ENCODE data around the gene VAMP5.
A peak's percentile ranks its signal among the peaks of the same experiment; 100 is the strongest.
"Not testable (repeated sequence)": the region's sequence is repeated elsewhere in the genome, so short reads cannot be mapped to it uniquely, and the experiment has no call there.

VAMP5 gene

GRCh38 chr2:85551698-85552678 is 32.2 kb upstream of the VAMP5 start:
- DNase-seq: peak; percentile 80

- no peak for DNase-seq
Observed at GRCh38 chr2:85553184-85553583, 31.0 kb upstream of the VAMP5 start.

- DNase-seq: no peak
Observed at GRCh38 chr2:85554980-85555612, 29.1 kb upstream of the VAMP5 start.

GRCh38 chr2:85557130-85557529 is 27.1 kb upstream of the VAMP5 start:
- no peak for DNase-seq

DNA sequence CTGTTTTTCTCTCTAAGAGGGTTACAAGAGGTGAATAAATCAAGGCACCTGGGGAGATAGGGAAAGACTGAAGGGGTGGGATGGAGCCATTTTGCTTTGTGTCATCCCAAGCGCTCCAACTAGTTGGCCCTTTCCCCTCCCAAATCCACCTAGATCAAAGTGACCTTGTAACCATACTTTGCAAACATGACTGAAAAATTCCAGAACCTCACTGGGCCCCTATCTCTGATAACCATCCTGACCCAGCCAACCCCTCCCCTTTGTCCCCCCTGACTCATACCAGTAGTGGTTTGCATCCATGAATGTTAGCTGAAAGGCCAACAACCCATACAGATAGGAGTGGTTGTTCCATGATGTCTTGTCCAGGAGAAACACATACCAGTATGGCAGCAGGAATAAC is 26.1 kb upstream of the VAMP5 start:
- DNase-seq: no peak

- DNase-seq: not testable (repeated sequence)
Observed at GRCh38 chr2:85560403-85560726, 23.9 kb upstream of the VAMP5 start.

- no peak for DNase-seq
Observed at GRCh38 chr2:85560812-85561279, 23.4 kb upstream of the VAMP5 start.

GRCh38 chr2:85561280-85562212 is 22.7 kb upstream of the VAMP5 start, which contains the start of gene GGCX:
TSS of gene GGCX (minus strand) at chr2:85561493. CDS start at chr2:85561428, 65 bp downstream.
- DNase-seq: peak; percentile 96

GRCh38 chr2:85564144-85564563 is 20.1 kb upstream of the VAMP5 start:
- no peak for DNase-seq

- DNase-seq: no peak
Observed at GRCh38 chr2:85566265-85566664, 18.0 kb upstream of the VAMP5 start.

GRCh38 chr2:85575739-85576138 is 8.5 kb upstream of the VAMP5 start:
- no peak for DNase-seq

DNA sequence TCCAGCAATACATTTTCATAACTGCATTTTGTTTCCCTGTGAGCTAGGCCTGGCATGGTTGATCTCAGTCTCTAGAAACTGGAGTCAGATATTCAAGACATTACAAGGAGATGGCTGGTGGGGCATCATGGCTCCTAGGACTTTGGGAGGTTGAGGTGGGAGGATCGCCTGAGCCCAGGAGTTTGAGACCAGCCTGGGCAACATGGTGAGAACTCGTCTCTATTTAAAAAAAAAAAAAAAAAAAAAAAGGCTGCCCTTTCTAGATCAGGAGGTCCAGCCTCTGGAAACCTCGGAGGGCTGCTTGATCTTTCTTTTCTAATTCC is 7.2 kb upstream of the VAMP5 start:
- DNase-seq: no peak

- DNase-seq: no peak
Observed at GRCh38 chr2:85577386-85578242, 6.6 kb upstream of the VAMP5 start, which contains the start of gene VAMP8. TSS of gene VAMP8 (plus strand) at chr2:85577586. CDS start at chr2:85577647, 61 bp downstream.

DNA sequence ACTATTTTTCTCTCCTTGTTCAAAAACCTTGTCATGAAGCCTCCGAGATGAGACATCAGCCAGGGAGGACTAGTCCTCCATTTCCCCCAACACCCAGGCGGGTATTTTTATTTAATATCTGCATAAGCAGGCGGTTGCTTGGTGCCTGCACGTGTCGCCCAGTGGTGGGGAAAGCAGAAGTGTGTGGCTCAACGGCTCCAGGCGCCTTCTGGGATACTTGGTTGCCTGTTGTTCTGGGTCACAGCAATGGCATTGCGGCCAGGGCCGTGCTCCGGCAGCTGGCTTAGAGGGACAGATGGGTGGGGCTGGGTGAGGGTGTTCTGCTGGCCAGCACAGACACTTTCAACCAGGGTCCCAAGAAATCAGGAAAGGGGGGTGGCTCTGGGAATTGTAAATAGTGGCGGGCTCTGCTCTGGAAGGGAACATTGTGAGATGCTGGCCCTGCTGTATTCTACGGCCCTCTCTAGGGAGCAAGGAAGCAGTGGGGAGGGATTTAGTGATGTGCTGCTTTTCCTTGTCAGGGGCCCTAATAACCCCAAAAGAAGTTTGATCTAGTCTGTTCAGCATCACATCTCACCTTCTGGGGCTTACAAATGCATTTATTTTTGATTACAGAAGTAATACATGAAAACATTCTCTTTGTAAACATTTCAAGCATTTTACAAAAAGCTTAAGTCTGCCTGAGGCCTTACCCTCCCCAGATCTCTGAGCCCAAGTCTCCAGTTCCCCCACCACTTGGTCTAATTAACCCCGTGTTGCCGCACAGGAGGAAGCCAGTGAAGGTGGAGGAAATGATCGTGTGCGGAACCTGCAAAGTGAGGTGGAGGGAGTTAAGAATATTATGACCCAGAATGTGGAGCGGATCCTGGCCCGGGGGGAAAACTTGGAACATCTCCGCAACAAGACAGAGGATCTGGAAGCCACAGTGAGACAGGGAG is 5.7 kb upstream of the VAMP5 start:
- DNase-seq: no peak

DNA sequence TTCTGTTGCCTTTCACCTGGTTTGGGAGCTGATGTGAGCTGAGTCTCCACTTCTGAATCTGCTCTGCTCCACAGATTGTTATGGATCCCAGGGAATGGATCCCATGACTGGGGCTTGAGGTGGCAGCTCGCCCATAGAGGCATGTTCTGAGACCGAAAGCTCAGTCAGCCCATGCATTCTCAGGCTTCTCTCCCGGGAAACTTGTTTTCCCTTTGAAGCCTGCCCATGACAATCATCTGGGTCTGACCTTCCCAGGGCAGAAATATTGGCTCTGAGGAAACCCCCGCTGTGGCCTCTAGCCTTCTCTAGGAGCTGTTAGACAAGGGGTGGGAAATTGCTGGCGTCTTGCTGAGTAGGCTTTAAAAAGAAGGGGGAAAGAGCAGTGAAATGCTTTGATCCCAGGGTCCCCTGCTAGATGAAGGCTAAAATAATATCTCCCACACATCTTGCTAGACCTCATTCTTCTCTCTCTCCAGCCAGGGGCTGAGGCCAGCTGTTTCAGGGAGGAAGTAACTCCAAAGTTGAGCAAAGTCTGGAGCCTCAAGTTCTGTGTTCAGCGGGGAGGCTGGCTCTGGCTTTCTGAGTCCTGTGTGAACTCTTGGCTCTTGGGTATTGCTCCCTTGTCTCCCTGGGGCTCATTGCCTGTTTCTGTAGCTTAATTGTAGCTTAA is 4.8 kb upstream of the VAMP5 start:
- DNase-seq: peak; percentile 48

DNA sequence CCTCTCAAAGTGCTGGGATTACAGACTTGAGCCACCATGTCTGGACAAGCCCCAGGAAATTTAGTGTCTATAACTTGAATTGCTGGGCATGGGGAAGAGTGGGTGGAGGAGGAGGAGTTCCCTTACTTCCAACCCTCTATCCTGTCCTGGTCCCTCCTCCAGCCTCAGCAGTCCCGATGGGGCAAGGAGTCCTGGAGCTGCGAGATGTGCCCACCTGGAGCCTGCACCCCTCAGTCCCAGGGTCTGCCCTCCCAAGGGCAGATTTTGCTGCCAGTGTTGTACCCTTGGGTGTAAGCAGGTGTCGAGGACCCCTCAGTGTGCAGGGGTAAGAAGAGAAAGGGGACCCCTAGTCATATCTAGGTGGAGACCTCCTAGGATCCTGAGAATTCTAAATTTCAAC is 4.0 kb upstream of the VAMP5 start:
- DNase-seq: no peak

- no peak for DNase-seq
Observed at GRCh38 chr2:85582492-85582891, 1.7 kb upstream of the VAMP5 start.

GRCh38 chr2:85583667-85584353 is 421 bp upstream of the VAMP5 start:
- DNase-seq: no peak

All from NCI-H2227 treated with DMSO at 0.1 percent for 48 hours (cell line).